A172 (cell line): Measurements from ENCODE around the gene CRYGB. TPM values are rescaled to one million over a fixed set of nuclear protein-coding genes. Genes with fewer than 3 reads are reported as not detected.

ENCODE experiments used
- DNase-seq: peaks from one replicate; pipeline ENCODE4 v3.0.0-alpha.2; 2015; ENCODE audit warnings: low spot score
- total RNA-seq: library from RNA; depleted of rRNA; stranded (reverse); fragments of >200 nt; shearing (Covaris generic); gene quantifications from 2 replicates; pipeline ENCODE4 v1.2.3, GENCODE V29; 2014; rRNA removed

The CRYGB gene
- not detected in 2 replicates for total RNA-seq

DNA sequence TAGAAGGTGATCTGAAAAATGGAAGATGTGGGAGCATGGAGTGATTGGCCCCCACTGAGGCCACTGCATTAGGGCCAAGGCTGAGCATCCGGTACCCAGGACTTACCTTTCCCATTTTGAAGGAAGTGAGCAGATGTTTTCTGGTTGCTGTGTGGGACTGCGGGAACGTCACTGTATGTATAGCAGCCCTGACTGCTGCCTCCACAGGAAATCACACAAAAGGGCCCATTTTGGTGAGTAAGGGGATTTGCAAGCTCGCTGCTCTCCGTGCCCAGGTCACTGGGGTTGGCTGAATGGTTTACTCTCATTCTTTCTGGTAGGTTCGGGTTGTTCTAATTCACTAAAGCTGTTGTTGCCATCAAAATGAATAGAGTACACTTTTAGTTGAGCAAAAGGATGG is at the start of gene CRYGB:
Gene CRYGB, minus strand, starts transcription at position 153 of the 400 bp plus-strand sequence. Its CDS starts 38 bp downstream, at position 115.
- no peak for DNase-seq

DNA sequence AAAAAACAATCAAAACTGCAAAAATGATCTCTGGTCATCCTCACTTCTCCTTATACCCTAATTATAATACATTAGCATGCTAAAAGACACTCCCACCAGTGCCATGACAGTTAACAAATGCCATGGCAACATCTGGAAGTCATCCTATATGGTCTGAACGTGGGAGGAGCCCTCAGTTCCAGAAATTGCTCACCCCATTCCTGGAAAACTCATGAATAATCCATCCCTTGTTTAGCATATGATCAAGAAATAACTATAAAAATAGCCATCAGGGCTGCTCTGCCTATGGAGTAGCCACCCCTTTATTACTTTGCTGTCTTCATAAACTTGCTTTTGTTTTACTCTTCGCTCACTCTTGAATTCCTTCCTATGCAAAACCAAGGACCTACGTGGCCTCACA is 49.6 kb upstream of the CRYGB start:
- DNase-seq = no peak

DNA sequence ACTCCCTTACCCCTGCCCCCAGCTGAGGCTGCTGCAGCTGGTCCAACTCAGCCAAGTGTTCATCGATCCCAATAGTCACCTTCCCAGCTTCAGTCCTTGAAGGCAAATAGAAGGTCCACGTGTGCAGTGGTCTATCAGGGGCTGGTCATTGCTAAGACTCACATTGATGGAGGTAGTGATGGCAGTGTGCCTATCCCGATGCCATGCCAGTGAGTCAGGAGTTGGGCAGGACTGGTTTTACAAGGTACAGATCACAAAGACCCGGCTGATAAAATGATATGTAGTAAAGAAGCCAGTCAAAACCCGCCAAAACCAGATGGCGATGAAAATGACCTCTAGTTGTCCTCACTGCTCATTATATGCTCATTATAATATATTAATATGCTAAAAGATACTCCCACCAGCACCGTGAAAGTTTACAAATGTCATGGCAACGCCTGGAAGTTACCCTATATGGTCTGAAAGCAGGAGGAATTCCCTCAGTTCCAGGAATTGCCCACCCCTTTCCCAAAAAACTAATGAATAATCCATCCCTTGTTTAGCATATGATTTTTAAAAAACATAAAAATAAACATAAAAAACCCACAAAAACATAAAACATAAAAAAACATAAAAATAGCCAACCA is 46.8 kb upstream of the CRYGB start:
- DNase-seq = no peak

DNA sequence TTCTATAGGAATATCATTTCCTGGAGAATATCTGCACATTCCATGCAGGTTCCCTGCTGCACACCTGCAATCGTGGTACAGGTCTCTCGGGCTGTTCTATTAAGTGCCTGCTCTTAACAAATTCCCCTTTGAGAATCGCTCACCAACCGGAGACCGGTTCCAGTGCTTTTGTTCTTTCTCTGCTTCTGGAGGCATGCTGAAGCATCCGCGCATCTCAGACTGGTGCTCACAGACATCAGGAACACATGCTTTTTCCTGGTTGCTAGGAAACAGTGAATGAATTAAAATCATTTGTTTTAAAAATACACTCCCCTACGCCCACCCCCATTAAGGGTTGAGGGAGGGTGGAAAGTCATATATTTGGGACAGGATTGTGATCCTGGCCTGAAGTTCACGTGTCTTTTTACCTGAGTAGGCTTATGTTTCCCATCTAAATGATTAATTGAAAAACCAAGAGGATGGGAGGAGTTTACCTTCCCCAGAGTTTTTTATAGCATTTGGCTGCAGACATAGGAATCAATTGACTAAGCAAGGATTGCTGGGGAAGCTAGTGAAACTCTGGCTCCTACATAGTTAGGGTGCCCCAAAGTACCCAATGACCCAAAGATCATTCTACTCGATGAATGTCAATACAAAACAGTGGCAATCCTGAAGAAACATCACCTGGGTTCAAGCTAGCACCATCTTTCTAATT is 44.0 kb upstream of the CRYGB start, which contains the start of gene C2orf80:
Gene C2orf80, minus strand, starts transcription at position 221 of the 694 bp plus-strand sequence. CDS start 3,044 bp downstream, outside the sequence.
- DNase-seq = no peak

DNA sequence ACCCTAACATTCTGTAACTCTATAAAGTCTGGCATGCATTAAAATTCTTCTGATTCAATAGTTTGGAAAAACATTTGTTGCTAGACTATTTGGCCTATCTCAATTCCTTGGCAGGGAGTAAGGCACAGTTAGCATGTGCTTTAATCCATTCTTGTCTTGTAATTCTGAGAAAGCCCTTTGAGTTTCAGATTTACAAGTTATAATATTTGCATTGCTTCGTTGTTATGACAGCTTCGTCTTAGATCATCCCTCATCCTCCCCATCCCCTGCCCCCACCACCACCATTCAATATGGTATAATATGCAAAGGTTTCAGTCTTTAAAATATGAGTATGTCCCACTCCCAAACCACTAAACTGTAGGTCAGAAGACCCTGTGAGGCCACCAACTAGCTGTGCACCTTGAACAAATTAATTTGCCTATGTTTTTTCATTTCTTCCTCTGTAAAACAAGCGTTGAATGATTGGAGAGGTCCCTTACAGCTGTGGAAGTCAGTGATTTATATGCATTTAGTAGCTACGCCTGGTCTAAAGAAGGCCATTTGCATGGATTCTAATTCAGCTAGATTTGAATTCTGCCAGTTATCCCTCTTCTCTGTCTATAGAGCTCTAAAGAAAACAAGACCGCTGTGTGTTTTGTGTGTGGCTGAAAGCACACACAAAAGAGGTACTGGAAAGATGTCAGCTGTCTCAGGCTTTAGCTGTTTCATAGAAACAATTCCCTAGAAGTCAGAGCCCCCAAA is 43.3 kb upstream of the CRYGB start:
- no peak for DNase-seq

- no peak for DNase-seq
Measured at GRCh38 chr2:208186893-208187292, 40.9 kb upstream of the CRYGB start.

DNA sequence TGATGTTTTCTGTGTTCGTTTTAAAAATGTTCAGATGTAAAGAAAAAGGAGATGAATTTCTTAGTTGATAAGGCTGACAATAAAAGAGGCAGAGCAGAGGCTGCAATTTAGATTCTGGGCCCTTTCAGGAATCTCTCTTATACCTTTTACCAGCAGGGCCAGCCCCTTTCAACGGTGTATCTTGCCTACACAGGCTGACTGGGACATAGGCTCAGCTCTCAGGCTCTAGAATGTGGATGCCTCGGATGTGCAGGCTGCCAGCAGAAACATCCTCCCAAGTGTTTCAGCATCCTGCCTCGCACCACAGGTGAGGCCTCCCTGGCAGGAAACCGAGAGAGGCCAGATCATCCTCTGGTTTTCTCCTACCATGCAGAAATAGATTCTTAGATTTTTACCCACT is 40.5 kb upstream of the CRYGB start:
- DNase-seq = no peak

- DNase-seq = no peak
Measured at GRCh38 chr2:208183972-208184705, 38.2 kb upstream of the CRYGB start.

DNA sequence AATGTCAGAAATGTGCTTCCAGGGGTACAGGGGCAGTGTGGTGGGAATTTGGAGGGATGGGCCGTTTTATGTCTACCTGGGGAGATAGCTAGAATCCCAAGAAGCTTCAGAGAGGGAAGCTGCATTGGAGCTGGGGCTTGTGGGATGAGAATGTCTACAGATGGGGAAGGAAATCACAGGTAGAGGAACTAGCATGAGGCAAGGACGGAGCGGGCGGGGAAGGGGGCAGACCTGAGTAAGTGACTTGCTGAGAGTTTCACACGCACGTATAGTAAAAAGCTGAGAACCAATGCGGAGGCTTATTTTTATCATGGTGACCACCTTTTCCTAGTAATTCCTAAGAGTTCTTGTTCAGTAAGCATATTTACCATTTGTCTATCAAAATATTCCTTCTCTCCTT is 37.6 kb upstream of the CRYGB start:
- DNase-seq = no peak

DNA sequence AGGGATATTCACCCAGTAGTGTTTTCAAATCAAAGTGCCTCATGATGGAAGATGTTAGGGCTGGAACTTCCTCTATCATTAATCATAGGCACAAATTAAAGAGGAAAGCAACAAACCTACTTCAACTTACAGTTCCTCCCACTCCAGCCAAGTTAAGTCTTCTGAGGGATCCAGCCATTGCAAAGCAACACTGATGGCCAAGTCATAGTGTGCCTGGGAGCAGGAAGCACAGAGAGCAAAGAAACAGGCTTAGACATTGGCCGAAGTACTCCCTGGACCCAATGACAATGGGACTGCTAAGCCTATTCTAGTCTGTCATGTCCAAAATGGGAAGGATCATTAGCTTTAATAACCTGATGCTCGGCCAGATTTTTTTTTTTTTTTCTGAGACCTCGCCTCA is 36.9 kb upstream of the CRYGB start:
- no peak for DNase-seq

- no peak for DNase-seq
Measured at GRCh38 chr2:208179028-208179609, 33.2 kb upstream of the CRYGB start.

DNA sequence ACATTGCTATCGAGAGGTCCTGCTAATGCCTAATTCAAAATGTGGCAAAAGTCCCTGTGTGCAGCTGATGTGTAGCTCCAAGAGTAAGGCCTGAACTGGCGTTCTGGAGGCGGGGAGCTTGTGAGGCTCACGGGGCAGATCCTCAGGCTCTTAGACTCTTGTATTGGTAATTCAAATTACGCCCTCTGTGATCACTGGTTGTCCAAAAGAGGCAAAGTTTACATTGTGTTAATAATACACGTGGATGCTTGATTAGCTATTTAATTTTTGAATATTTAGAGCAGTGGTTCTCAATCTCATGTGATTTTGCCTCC is 29.8 kb upstream of the CRYGB start:
- DNase-seq = no peak

DNA sequence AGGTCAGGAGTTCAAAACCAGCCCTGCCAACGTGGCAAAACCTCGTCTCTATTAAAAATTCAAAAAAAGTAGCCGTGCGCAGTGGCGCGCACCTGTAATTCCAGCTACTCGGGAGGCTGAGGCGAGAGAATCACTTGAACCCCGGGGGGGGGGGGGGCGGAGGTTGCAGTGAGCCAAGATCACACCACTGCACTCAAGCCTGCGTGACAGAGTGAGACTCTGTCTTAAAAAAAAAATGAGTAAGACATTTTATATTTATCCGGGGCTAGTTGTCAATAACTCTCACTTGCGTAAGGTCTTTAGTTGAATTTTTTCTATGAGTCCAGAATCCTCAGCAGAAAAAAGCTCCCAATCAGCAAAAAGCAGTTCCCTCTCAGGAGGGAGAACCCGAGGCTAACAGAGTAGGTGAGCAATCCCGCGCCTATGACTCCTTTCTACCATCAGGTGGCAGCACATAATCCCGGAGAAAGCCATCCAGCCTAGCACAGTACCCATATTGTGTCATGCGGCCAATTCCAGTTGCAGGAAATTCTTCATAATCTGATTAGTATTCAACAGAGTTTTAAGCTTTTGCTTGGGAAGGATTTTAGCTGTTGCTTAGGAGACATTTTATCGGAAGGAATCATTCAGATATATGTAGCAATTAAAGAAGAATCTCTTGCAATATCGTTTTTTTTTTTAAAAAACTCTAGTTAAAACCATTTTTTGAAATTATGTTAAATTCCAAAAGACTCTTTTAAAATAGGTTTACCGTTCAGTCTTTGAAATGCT is 29.3 kb upstream of the CRYGB start:
- peak; percentile 84 for DNase-seq

DNA sequence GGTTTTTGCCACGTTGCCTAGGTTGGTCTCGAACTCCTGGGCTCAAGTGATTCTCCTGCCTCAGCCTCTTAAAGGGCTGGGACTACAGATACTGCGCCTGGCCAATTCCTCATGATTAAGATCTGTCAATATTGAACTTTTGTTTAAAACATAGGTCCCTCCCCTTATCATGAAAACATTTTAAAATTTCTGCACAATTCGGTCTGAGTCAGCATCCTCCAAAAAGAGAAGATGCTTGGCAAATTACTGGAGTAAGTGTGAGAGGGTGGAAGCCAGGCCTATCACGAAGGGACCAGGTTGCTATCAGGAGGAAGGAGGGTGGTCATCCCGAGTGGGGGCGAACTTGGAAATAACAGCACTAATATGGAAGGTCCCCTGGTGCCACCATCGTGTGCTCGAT is 28.2 kb upstream of the CRYGB start:
- no peak for DNase-seq

DNA sequence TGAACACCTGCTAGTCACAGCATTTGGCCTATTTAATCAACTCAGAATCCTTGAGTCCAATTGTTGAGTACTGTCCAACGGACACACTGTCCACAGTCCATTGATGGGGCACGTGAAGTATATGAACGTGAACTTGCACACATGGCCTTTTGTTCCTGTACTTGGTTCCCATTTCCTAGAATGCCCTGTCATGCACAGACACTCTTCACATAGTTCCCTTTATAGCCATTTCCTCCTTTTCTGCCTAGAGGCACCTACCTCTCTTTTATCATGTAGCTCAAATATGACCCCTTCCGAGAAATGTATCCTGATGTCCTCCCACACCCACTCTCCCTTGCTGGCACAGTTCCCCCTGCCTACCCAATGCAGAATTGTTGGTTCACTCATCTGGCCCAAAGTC is 26.2 kb upstream of the CRYGB start:
- no peak for DNase-seq

- no peak for DNase-seq
Measured at GRCh38 chr2:208164951-208165755, 19.2 kb upstream of the CRYGB start.

- no peak for DNase-seq
Measured at GRCh38 chr2:208163489-208163888, 17.5 kb upstream of the CRYGB start, which contains the start of gene CRYGA. Gene CRYGA, minus strand, starts transcription at chr2:208163589. Its CDS starts 33 bp downstream, at chr2:208163556.

- no peak for DNase-seq
Measured at GRCh38 chr2:208156439-208156838, 10.5 kb upstream of the CRYGB start.

DNA sequence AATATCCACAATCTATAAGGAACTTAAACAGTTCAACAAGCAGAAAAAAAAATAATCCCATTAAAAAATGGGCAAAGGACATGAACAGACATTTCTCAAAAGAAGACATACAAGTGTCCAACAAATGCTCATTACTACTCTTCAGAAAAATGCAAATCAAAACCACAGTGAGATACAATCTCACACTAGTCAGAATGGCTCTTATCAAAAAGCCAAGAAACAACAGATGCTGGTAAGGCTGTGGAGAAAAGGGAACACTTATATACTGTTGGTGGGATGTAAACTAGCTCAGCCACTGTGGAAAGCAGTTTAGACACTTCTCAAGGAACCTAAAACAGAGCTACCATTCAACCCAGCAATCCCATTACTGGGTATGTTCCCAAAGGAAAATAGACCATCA is 7.2 kb upstream of the CRYGB start:
- no peak for DNase-seq

DNA sequence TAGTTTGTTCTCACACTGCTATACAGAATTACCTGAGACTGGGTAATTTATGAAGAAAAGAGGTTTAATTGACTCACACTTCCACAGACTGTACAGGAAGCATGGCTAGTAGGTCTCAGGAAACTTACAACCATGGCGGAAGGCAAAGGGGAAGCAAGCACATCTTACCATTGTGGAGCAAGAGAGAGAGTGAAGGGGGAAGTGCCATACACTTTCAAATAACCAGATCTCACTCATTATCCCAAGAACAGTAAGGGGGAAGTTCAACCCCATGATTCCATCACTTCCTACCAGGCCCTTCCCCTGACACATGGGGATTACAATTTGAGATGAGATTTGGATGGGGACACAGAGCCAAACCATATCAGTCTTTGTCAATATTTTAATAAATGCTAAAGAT is 5.0 kb upstream of the CRYGB start:
- DNase-seq = no peak
